Left colon (tissue), 2 donors: ENCODE measurements around the gene SLC9C2. TPM values are rescaled to one million over a fixed set of nuclear protein-coding genes. Genes with fewer than 3 reads are reported as not detected.
"Not testable (repeated sequence)": the region's sequence is repeated elsewhere in the genome, so short reads cannot be mapped to it uniquely, and the experiment has no call there.

Source experiments
- ATAC-seq: fragments of 200-7000 bp; cut with Tn5 transposase; one replicate; pipeline ENCODE4 v1.9.1; 2020; ENCODE audit warnings: mild to moderate bottlenecking, moderate library complexity
- DNase-seq, 2 donors: peaks; one replicate each; pipeline ENCODE4 v3.0.0-alpha.2; 2020
- intact Hi-C, 2 donors: fragments of 100-400 bp; cut with DNase I in 1 of 2; cut with micrococcal nuclease in 1 of 2; formaldehyde crosslinking; loops; one replicate each; pipeline versions ENCODE4 v1.11.2 to v1.14.0; 2022; cut with DNase I, micrococcal nuclease
- total RNA-seq, 2 donors: library from RNA; stranded (reverse); fragmentation: NEBNext Ultra II Directional; extraction: Animal tissue kit (Norgen Biotek cat#: 25700); gene quantifications; one replicate each; pipeline ENCODE4 v1.2.1, GENCODE V29; 2021
- donor health status: DM: no; HTN: no; CAD: no.
- donor health status: DM: yes; HTN: yes; CAD: no.

Gene SLC9C2
- total RNA-seq, 2 donors from 2014 or later = 0.17 TPM; not detected in 1

DNA sequence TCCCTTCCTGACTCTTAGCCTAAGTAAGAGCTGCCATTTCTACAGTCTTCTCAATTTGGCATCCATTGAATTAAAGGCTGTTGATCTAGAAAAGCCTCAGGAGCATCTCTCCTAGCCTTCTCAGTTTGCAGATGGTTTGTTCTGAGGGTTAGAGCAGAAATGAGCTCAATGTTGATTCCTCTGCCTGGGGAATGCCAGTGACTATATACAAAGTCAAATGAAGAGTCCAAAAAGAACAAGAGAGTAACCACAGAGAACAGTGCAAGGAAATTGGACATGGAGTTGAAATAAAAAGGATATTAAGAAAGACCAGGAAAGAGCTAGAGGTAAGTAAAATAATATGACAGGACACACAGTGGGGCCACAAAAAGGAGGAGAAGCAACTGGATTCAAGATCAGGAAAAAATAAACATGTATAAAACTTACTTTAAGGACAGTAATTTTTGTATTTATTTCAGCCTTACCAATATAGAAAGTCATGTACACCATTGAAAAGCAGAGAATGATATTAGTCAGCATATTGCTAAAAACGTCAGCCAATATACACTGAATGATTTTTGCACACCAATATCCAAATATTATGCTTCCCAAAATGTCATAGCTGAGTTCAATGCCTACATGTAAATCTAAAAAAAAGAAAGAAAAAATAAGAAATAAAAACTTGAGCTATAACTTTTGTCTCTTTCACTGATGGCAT lies 21.3 kb downstream of the SLC9C2 start:
- intact Hi-C loops = no loop called here
- ATAC-seq (no peak), DNase-seq (no peak)

DNA sequence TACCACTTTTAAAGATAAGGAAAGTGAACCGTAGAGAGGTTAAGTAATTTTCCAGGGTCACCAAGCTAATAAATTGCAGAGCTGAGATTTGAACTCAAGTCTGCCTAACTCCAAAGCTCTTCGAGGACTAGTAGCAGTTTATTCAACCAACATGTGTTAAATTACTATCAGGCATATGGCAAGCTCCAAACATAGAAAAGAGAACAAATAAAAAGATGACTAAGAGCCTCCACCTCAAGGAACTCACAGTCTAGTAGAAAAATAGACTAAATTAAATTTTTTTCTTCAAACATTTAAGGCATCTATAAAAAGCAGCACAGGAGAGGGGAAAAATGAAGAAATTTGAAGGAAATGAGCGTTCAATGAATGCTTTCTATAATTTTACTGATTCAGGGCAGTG lies 22.2 kb downstream of the SLC9C2 start:
- no peak for ATAC-seq
- intact Hi-C loops = no loop called here
- DNase-seq = no peak

DNA sequence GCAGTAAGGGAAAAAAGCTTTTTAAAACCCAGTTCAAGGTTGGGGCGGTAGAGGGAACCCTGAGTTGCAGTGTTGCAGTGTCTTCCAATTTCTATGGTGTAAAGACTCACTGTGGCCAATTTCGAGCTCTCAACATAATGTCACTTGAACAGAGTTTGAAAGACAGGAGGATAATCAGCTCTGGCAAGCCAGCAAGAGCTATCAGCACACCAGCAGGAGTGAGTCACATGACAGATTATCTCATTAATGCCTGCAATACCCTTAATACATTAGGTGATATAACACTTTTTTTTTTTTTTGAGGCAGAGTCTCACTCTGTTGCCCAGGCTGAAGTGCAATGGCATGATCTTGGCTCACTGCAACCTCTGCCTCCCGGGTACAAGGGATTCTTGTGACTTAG lies 22.8 kb downstream of the SLC9C2 start:
- ATAC-seq = no peak
- intact Hi-C loops = no loop called here
- DNase-seq = no peak

DNA sequence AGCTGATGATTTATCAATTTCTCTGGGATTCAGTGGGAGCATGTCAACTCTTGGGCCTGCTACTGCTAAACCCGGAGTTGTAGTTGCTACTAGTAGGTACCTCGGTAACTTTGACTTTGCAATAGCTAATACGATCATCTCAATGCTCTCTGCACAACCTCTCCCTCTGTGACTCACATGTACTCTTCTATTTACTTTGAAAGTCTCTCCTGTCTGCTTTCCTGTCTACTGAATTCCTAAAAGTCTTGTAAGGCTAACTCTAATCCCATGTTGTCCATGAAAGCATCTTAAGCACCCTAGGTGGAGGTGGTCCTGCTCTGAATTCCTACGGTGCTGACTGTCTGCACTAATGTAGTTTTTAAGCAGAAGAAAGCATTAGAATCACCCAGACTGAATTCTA lies 29.3 kb downstream of the SLC9C2 start:
- DNase-seq = no peak
- intact Hi-C loops = no loop called here
- ATAC-seq = no peak

DNA sequence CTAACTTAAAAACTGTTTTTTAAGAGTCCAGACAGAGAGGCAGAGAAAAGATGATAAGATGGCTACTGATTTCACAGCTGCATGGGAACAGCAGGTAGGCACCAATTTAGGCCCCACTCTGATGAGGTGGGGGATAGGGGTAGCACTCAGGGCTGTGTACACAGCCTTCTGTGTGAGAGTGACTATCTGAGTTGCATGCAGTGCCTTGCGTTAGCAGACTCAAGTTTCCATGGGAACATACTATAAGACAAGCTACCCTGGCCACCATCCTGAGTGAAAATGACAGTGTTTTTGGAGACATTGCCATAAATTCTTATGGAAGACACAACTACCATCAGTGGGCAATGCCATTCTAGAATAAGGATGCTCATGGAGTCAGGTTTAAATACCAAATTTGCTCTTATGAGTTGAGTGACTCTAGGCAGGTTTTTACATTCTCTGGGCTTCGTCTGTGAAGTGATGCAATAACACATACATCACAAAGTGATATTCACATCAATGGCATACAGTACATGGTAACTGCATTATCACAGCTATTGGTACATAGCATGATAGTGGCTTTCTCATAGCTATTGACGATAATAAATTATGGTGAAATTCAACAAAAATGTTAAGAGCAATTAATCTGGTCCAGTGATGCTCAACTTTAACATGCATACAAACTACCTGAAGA lies 30.5 kb downstream of the SLC9C2 start:
- ATAC-seq (no peak), DNase-seq (no peak)
- intact Hi-C loops = no loop called here

DNA sequence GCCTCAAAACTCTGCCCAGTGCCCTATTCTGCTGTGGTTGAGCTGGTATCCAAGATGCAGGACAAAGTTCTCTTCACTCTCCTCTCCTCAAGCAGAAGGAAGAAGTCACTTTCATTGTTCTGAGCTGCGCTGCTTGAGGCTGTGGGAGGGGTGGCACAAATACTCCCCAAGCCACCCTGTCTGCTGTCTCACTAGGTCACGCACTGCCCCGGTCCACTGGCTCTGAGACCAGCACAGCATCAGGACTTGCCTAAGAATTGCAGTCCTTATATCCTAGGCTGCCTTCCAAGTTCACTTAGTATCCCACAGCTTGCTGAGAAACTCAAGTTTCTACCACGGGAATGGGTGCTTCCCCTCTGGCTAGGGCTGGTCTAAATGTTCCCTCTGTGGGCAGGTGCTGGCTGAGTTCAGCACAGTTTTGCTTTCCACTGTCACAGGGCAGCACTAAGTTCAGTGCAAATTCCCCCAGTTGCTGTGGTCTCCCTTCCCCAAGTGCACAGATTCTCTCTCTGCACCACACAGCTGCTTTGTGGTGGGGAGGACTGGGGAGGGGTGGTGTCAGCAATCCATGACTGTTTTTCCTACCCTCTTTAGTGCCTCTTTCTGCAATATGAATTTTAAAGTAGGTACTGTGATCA lies 32.4 kb downstream of the SLC9C2 start:
- ATAC-seq = no peak
- intact Hi-C loops = no loop called here
- no peak for DNase-seq

DNA sequence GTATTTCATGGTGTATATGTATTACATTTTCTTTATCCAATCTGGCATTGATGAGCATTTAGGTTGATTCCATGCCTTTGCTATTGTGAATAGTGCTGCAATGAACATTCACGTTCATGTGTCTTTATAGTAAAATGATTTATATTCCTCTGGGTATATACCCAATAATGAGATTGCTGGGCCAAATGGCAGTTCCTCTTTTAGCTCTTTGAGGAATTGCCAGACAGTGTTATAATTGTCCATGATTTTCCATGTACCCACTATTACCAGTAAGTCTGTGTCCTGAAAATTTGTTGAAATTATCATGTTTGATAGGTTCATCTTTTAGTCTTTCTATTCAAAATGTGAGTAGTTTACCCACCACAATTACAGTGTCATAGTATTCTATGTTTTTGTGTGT lies 34.4 kb downstream of the SLC9C2 start:
- ATAC-seq (no peak), DNase-seq (no peak)
- intact Hi-C loops = no loop called here

DNA sequence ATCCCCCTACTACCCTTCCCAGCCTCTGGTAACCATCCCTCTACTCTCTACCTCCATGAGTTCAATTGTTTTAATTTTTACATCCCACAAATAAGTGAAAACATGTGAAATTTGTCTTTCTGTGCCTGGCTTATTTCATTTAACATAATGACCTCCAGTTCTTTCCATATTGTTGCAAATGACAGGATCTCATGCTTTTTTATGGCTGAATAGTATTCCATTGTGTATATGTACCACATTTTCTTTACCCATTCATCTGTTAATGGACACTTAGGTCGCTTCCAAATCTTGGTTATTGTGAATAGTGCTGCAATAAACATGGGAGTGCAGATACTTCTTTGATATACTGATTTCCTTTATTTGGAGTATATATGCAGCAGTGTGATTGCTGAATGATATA lies 39.0 kb downstream of the SLC9C2 start:
- intact Hi-C loops, ATAC-seq, DNase-seq: not testable (repeated sequence)

DNA sequence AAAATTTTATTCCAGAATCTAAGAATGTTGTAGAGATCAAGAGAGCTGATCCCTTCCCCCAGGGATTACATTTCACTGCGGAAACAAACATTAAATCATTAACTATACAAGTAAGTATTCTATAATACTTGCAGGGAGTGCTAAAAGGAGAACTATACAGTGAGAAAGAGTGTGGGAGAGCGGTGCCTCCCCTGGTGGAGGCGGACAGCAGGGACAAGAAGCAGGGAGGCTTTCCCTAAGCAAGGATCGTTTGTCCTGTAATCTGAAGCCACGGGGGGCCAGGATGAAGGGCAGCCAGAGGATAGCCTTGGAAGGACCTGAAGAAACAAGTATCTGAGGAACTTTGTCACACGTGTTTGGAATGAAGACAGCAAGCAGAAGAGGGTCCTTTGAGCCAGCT lies 40.1 kb downstream of the SLC9C2 start:
- no peak for DNase-seq
- intact Hi-C loops = no loop called here
- no peak for ATAC-seq

DNA sequence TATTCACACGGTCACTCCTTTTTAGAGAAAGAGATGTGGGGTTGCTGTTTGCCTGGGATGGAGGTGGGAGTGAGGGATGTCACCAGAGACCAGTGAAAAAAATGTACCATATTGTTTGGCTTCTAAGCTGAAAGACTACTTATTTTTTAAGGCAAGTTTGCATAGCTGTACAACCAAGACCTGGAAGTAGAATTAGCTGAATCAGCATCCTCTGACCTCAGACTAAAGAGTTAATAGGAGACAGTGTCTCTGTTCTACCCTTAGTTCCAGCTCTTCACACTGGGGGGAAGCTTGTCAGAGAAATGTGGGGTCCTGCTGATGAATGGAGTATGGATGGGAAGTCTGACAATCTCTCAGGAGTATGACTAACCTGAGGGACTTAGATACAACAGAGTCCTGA lies 41.6 kb downstream of the SLC9C2 start:
- no peak for ATAC-seq
- intact Hi-C loops = no loop called here

DNA sequence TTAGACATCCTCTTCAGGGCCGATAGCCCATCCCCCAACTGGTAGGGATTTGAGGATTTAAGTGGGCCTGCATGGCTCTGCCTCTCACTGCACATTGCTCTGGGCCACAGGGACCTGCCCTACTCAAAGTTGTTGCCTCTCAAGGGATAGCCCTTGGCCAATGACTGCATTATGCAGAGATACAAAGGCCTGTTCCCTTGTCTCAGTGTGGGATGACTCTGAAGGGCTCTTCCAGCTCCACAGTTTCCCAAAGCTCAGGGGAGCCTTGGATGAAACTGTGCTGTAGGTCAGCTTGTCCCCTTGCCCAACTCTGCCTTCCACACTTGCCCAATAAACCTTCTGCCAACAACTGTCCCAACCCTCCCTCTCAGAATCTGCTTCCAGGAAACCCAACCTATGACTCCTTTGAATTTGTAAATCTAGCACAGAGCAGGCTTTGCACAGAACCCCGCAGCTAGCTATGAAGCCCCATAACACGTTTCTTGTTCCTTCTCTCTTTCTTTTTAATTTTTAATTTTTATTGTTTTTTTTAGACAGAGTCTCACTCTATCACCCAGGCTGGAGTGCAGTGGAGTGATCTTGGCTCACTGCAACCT lies 42.5 kb downstream of the SLC9C2 start:
- no peak for DNase-seq
- intact Hi-C loops = no loop called here

More for the DNA sequence above, 41.6 kb downstream of the SLC9C2 start:
- DNase-seq = no peak

DNA sequence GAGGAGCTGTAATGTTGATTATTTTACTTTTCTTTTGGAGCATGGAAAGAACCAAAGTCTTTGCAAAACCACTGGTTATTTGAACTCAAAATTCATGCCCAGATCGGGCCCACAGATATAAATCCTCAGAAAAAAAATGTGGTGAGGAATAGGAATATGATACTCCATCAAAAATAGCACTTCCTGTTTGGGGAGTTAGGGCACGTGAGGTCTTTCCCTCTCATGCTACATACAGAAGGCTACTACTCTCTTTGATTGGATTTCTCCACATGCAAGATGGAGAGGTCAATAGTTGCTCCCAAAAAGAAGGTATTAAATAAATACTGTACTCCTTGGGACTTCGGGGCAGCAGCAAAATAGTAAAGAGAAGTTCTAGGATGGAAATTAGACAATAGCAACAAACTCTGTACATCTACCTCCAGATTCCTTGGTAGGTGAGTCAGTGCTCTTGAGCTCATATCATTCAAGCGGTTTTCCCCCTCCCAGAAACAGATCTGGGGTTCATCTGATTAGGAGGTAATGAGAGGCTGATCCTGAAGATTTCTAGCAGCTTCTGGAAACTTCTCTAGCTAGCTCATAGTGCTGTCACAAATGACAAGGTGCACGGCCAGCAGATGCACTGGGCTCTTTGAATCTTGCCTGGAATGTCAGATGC lies 47.1 kb downstream of the SLC9C2 start:
- DNase-seq = no peak
- intact Hi-C loops = no loop called here
- ATAC-seq = no peak

More for the DNA sequence above, 42.5 kb downstream of the SLC9C2 start:
- no peak for ATAC-seq

DNA sequence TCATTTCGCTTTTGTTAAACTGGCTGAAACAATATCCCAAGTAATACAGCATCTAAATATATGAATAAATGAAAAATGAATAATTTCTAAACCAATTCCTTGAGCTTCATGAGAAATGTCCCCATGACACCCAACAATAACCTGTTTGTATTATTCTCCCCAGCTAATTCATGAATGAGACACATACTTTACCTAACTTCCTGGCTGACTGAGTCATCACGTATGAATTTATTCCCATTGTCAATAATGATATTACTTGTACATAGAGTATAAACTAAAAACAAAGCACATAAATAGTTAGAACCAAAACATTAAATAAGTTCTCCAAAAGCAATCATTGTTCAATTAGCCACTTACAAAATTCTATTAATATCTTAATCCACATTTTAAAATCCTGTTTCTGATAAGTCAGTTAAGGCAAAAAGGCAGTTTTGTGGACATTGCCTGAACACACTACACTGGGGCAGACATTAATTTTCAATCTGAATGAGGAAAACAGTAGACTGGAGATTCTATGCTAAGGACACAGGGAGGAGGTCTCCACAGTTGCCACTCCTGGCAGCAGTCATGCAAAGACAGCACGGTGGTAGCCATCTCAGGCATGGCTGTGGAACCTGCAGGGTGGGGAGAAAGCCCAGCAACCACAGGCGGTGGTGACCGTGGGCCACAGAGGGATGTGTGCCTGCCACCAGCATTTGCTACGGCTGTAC lies 48.2 kb downstream of the SLC9C2 start:
- intact Hi-C loops = no loop called here
- DNase-seq (no peak), ATAC-seq (no peak)

DNA sequence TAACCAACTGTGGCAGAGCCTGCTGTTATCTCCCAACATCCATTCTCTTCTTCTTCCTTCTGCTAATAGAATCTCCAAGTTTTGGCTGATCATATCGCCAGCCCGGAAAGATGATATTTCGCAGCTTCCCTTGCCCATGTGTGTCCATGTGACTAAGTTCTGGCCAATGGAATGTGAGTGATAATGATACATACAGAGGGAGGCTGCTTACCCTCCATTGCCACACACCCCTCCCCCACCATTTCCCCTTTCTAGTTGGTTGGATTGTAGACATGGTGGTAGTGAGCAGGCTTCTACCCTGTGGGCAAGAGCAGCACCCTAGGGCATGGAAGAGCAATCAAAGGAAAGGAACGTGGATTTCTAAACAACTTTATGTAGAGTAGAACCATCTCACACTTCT lies 48.8 kb downstream of the SLC9C2 start:
- intact Hi-C loops = no loop called here
- ATAC-seq = no peak
- DNase-seq = no peak

DNA sequence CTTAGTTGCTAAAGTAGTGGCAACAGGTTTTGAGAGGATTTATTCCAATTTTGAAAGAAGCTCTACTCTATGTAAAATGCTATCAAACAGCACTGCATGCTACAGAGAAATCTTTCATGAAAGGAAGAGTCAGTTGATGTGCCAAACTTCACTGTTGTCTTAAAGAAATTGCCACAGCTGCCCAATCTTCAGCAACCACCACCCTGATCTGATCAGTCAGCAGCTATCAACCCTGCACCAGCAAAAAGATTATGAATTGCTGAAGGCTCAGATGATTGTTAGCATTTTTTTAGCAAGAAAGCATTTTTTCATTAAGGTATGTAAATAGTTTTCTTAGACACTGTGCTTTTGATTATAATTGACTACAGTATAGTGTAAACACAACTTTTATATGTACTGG lies 49.6 kb downstream of the SLC9C2 start:
- no peak for DNase-seq
- ATAC-seq = no peak
- intact Hi-C loops = no loop called here

DNA sequence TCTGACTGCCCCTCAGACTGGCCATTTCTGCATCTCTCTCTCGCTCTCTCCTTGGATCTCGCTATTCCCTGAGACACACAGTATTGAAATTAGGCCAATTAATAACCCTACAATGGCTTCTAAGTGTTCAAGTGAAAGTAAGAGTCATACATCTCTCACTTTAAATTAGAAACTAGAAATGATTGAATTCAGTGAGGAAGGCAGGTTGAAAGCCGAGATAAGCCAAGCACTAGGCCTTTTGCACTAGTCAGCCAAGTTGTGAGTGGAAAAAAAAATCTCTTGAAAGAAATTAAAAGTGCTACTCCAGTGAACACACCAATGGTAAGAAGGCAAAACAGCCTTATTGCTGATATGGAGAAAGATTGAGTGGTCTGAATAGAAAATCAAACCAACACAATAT lies 51.2 kb downstream of the SLC9C2 start:
- intact Hi-C loops = no loop called here

DNA sequence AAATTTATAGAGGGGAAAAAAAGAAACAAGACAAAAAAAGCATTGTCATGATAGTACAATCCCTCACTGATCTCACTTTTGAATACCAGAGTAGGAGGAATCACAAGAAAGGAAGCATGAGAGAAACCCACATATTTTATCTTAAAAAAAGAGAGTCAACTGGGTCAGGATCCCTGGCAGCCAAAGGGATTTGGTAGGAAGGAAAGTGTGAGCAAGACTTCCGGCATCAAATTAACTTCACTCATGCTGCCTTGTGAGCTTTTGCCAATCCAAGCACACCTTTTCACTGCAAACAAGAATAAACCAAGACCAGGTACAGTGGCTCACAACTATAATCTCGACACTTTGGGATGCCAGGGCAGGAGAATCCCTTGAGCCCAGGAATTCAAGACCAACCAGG lies 53.1 kb downstream of the SLC9C2 start:
- no peak for ATAC-seq
- intact Hi-C loops = no loop called here
- no peak for DNase-seq

More for the DNA sequence above, 51.2 kb downstream of the SLC9C2 start:
- DNase-seq (no peak), ATAC-seq (no peak)

DNA sequence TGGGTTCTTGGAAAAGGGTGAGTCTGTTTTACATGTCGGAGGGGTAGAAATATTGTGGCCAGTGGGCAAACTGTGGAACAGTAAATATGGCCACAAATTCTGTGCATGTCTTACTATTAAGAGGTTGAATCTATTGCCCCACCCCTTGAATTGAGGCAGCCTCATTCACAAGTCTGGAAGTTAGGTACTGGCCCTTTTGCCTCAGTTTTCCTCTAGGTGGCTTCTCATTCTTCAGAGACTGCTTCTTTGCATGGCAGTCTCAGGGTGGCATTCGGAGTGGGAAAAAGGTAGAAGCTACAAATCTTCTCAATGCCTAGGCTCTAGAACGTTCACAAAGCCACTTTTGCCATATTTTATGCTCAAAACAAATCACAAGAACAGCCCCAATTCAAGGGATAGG lies 57.2 kb downstream of the SLC9C2 start:
- no peak for ATAC-seq
- DNase-seq = no peak
- intact Hi-C loops = no loop called here

DNA sequence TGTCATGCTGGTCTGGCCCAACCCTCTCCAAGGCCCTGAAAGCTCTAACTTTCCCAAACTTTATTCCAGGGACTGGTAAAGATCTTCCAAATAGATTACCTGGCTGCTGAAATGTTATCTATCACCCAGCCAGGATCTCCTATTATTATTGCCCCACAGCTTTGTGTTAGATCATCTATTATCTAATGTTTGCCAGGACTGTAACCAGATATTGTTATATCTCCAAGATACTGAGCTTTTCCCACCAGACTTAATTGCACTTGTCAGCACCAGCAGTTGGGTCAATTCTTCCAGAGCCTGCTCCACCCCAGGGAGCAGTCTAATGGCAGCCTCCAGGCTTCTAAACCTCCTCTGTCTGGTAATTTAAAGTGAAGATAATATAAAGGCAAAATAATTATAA lies 66.6 kb downstream of the SLC9C2 start:
- DNase-seq (no peak), ATAC-seq (no peak)
- intact Hi-C loops = no loop called here
